Activated CD8-positive, alpha-beta memory T cell treated with anti-CD3 and anti-CD28 coated beads, Interleukin-2, amount 50 U/mL, for 4 hours (primary cell): ENCODE data around the gene AURKAIP1.
"Not testable (repeated sequence)": the region's sequence is repeated elsewhere in the genome, so short reads cannot be mapped to it uniquely, and the experiment has no call there.

ENCODE experiments used
- DNase-seq: peaks from one replicate; pipeline ENCODE4 v3.0.0-alpha.2; 2020

Gene AURKAIP1

GRCh38 chr1:1374929-1375662, at the start of gene AURKAIP1:
Gene AURKAIP1 (minus strand): TSS chr1:1375207. CDS start chr1:1374756, 451 bp downstream.
- DNase-seq: peak; percentile 91

- DNase-seq: no peak
Measured at GRCh38 chr1:1424707-1425106, 49.7 kb upstream of the AURKAIP1 start.

GRCh38 chr1:1423245-1423597, 48.2 kb upstream of the AURKAIP1 start:
- DNase-seq: no peak

- no peak for DNase-seq
Measured at GRCh38 chr1:1422465-1423244, 47.6 kb upstream of the AURKAIP1 start.

GRCh38 chr1:1421907-1422464, 47.0 kb upstream of the AURKAIP1 start:
- no peak for DNase-seq

GRCh38 chr1:1421147-1421906, 46.3 kb upstream of the AURKAIP1 start, which contains the start of gene ANKRD65:
Gene ANKRD65 (minus strand): TSS chr1:1421276. CDS start chr1:1421005, 271 bp downstream.
- no peak for DNase-seq

GRCh38 chr1:1420654-1421141, 45.7 kb upstream of the AURKAIP1 start:
- no peak for DNase-seq

- DNase-seq: no peak
Measured at GRCh38 chr1:1419813-1420653, 45.0 kb upstream of the AURKAIP1 start.

- no peak for DNase-seq
Measured at GRCh38 chr1:1419363-1419812, 44.4 kb upstream of the AURKAIP1 start.

GRCh38 chr1:1418464-1419362, 43.7 kb upstream of the AURKAIP1 start:
- DNase-seq: no peak

GRCh38 chr1:1417825-1418463, 42.9 kb upstream of the AURKAIP1 start:
- not testable (repeated sequence) for DNase-seq

GRCh38 chr1:1417396-1417795, 42.4 kb upstream of the AURKAIP1 start:
- not testable (repeated sequence) for DNase-seq

- DNase-seq: no peak
Measured at GRCh38 chr1:1415751-1416150, 40.7 kb upstream of the AURKAIP1 start.

GRCh38 chr1:1412311-1412902, 37.4 kb upstream of the AURKAIP1 start:
- DNase-seq: not testable (repeated sequence)

GRCh38 chr1:1411626-1412025, 36.6 kb upstream of the AURKAIP1 start:
- DNase-seq: no peak

- DNase-seq: not testable (repeated sequence)
Measured at GRCh38 chr1:1410238-1410637, 35.2 kb upstream of the AURKAIP1 start.

GRCh38 chr1:1407636-1408318, 32.8 kb upstream of the AURKAIP1 start:
- peak; percentile 34 for DNase-seq

GRCh38 chr1:1406821-1407635, 32.0 kb upstream of the AURKAIP1 start, which contains the start of gene MRPL20:
Gene MRPL20 (minus strand): TSS chr1:1407293. CDS start chr1:1407217, 76 bp downstream.
- DNase-seq: peak; percentile 94
